ENCODE data around the gene SEPTIN2.
"Not testable (repeated sequence)": the region's sequence is repeated elsewhere in the genome, so short reads cannot be mapped to it uniquely, and the experiment has no call there.

Gene SEPTIN2

GRCh38 chr2:241350878-241351639, 35.3 kb downstream of the SEPTIN2 start:
- DNase-seq (ENCODE audit: low spot score) = no peak

- no peak for DNase-seq (ENCODE audit: low spot score)
Observed at GRCh38 chr2:241351640-241352031, 35.9 kb downstream of the SEPTIN2 start.

- DNase-seq (ENCODE audit: low spot score) = no peak
Observed at GRCh38 chr2:241352227-241352626, 36.5 kb downstream of the SEPTIN2 start.

GRCh38 chr2:241354668-241355658, 39.2 kb downstream of the SEPTIN2 start:
- peak; percentile 57 for DNase-seq (ENCODE audit: low spot score)

- peak; percentile 96 for DNase-seq (ENCODE audit: low spot score)
Observed at GRCh38 chr2:241355983-241356870, 40.5 kb downstream of the SEPTIN2 start, which contains the start of gene FARP2. Gene FARP2, plus strand, starts transcription at chr2:241356285. Its CDS starts 16,823 bp downstream, at chr2:241373108.

- no peak for DNase-seq (ENCODE audit: low spot score)
Observed at GRCh38 chr2:241356871-241357260, 41.1 kb downstream of the SEPTIN2 start.

- DNase-seq (ENCODE audit: low spot score) = no peak
Observed at GRCh38 chr2:241357531-241357930, 41.8 kb downstream of the SEPTIN2 start.

- peak; percentile 67 for DNase-seq (ENCODE audit: low spot score)
Observed at GRCh38 chr2:241358470-241358869, 42.7 kb downstream of the SEPTIN2 start.

GRCh38 chr2:241359481-241360045, 43.8 kb downstream of the SEPTIN2 start:
- no peak for DNase-seq (ENCODE audit: low spot score)

- no peak for DNase-seq (ENCODE audit: low spot score)
Observed at GRCh38 chr2:241363426-241363825, 47.7 kb downstream of the SEPTIN2 start.

- no peak for DNase-seq (ENCODE audit: low spot score)
Observed at GRCh38 chr2:241364781-241365180, 49.1 kb downstream of the SEPTIN2 start.

GRCh38 chr2:241366678-241367077, 51.0 kb downstream of the SEPTIN2 start:
- DNase-seq (ENCODE audit: low spot score) = no peak

- no peak for DNase-seq (ENCODE audit: low spot score)
Observed at GRCh38 chr2:241368643-241369042, 52.9 kb downstream of the SEPTIN2 start.

GRCh38 chr2:241372361-241372992, 56.8 kb downstream of the SEPTIN2 start:
- DNase-seq (ENCODE audit: low spot score) = no peak

- no peak for DNase-seq (ENCODE audit: low spot score)
Observed at GRCh38 chr2:241373446-241373845, 57.7 kb downstream of the SEPTIN2 start.

GRCh38 chr2:241373906-241374305, 58.2 kb downstream of the SEPTIN2 start:
- not testable (repeated sequence) for DNase-seq (ENCODE audit: low spot score)

- no peak for DNase-seq (ENCODE audit: low spot score)
Observed at GRCh38 chr2:241375300-241375699, 59.6 kb downstream of the SEPTIN2 start.

GRCh38 chr2:241376808-241377207, 61.1 kb downstream of the SEPTIN2 start:
- no peak for DNase-seq (ENCODE audit: low spot score)

- no peak for DNase-seq (ENCODE audit: low spot score)
Observed at GRCh38 chr2:241378816-241379215, 63.1 kb downstream of the SEPTIN2 start.

- DNase-seq (ENCODE audit: low spot score) = no peak
Observed at GRCh38 chr2:241379481-241380480, 64.1 kb downstream of the SEPTIN2 start.
